H1 (cell line): ENCODE results near the gene ALK. TPM values are rescaled to one million over a fixed set of nuclear protein-coding genes. Genes with fewer than 3 reads are reported as not detected.

ENCODE experiments used
- CTCF ChIA-PET: fragments of 300-600 bp; sonication (Branson Sonifier 250); formaldehyde crosslinking; loops from one replicate; lab custom pipeline; 2021; ENCODE audit not compliant: partially characterized antibody; lab: Charles Lee
- POLR2A ChIA-PET: fragments of 300-600 bp; sonication (Branson Sonifier 250); formaldehyde crosslinking; loops from one replicate; lab custom pipeline; 2021; ENCODE audit warnings: inconsistent platforms; ENCODE audit not compliant: partially characterized antibody; lab: Charles Lee
- DNase-seq, 2 experiments: peaks; one replicate each; pipeline versions ENCODE4 v3.0.0 to v3.0.0-alpha.2; 2010 to 2022; ENCODE audit warnings: low spot score in 2 of 2, low read depth in 1 of 2, mixed read lengths in 1 of 2
- FAIRE-seq: peaks from 2 replicates; lab custom pipeline; 2011; peaks lifted over from hg19 to GRCh38; lab: Jason Lieb, UNC
- H2AFZ ChIP-seq: 2 replicates; pipeline ENCODE4 v1.8.1; 2012; ENCODE audit warnings: low read length, inconsistent platforms
- H2AK5ac ChIP-seq: 2 replicates; pipeline ENCODE4 v1.6.1; 2013; ENCODE audit warnings: low read depth, low read length
- H2BK120ac ChIP-seq: replicated peaks from 2 replicates; pipeline ENCODE3; 2013; ENCODE audit warnings: low read depth, low read length, inconsistent platforms
- H2BK12ac ChIP-seq: 2 replicates; pipeline ENCODE4 v1.6.1; 2013; ENCODE audit warnings: low read depth, low read length
- H2BK15ac ChIP-seq: 2 replicates; pipeline ENCODE4 v1.6.1; 2013; ENCODE audit warnings: low read length
- H2BK20ac ChIP-seq: 2 replicates; pipeline ENCODE4 v1.6.1; 2013; ENCODE audit warnings: low read length
- H2BK5ac ChIP-seq: 2 replicates; pipeline ENCODE4 v1.6.1; 2013; ENCODE audit warnings: low read depth, low read length
- H3K14ac ChIP-seq: 2 replicates; pipeline ENCODE4 v1.6.1; 2013; ENCODE audit warnings: inconsistent platforms; ENCODE audit not compliant: insufficient read length
- H3K18ac ChIP-seq: 2 replicates; pipeline ENCODE4 v1.6.1; 2013; ENCODE audit warnings: low read length; ENCODE audit errors: extremely low read depth
- H3K23ac ChIP-seq: 2 replicates; pipeline ENCODE4 v1.6.1; 2013; ENCODE audit warnings: inconsistent platforms; ENCODE audit not compliant: insufficient read length
- H3K23me2 ChIP-seq: 2 replicates; pipeline ENCODE4 v1.6.1; 2013; ENCODE audit warnings: low read depth, low read length
- H3K27ac ChIP-seq: 2 replicates; pipeline ENCODE4 v1.6.1; 2011; ENCODE audit warnings: low read depth, low read length, inconsistent platforms
- H3K27me3 ChIP-seq, 4 experiments: replicated peaks in 1 of 4; 1 replicate in 1 of 4; 2 replicates in 3 of 4; pipeline versions ENCODE4 v1.6.1 to v1.8.1; 2011 to 2013; ENCODE audit warnings: low read length in 3 of 4, mild to moderate bottlenecking in 3 of 4, inconsistent platforms in 2 of 4, mixed read lengths in 2 of 4, moderate library complexity in 1 of 4; ENCODE audit not compliant: control insufficient read depth in 3 of 4, insufficient read depth in 3 of 4; ENCODE audit errors: extremely low read depth in 1 of 4
- H3K36me3 ChIP-seq, 4 experiments: 2 replicates each; pipeline versions ENCODE4 v1.6.1 to v1.8.1; 2011 to 2013; ENCODE audit warnings: mild to moderate bottlenecking in 4 of 4, low read length in 3 of 4, moderate library complexity in 2 of 4, control low read depth in 1 of 4, inconsistent platforms in 1 of 4; ENCODE audit not compliant: insufficient read depth in 4 of 4, control insufficient read depth in 2 of 4
- H3K4ac ChIP-seq: replicated peaks from 2 replicates; pipeline ENCODE3; 2013; ENCODE audit warnings: low read length, low read depth, mixed read lengths, inconsistent platforms; ENCODE audit not compliant: insufficient read length
- H3K4me1 ChIP-seq, 4 experiments: replicated peaks in 1 of 4; 1 replicate in 1 of 4; 2 replicates in 3 of 4; pipeline versions ENCODE4 v1.6.1 to v1.8.1; 2011 to 2013; ENCODE audit warnings: low read length in 3 of 4, inconsistent platforms in 2 of 4, mixed read lengths in 1 of 4; ENCODE audit not compliant: insufficient read depth in 4 of 4, control insufficient read depth in 3 of 4
- H3K4me2 ChIP-seq, 2 experiments: 2 replicates each; pipeline versions ENCODE4 v1.6.1 to v1.8.1; 2011 to 2013; ENCODE audit warnings: low read depth in 2 of 2, low read length in 2 of 2, control low read depth in 1 of 2, inconsistent platforms in 1 of 2, mild to moderate bottlenecking in 1 of 2; ENCODE audit not compliant: insufficient read depth in 1 of 2
- H3K4me3 ChIP-seq, 4 experiments: fragments of 200-600, 300-600 bp in 1 of 4; sonication (generic), shearing (Covaris generic), sonication (Bioruptor Twin) in 1 of 4; 2 replicates each; pipeline versions ENCODE4 v1.5.1 to v1.8.1; 2011 to 2016; ENCODE audit warnings: low read length in 4 of 4, low read depth in 3 of 4, control low read depth in 2 of 4, inconsistent platforms in 2 of 4, mild to moderate bottlenecking in 2 of 4, mixed read lengths in 1 of 4, moderate library complexity in 1 of 4; ENCODE audit not compliant: insufficient read depth in 2 of 4; ENCODE audit errors: extremely low read depth in 1 of 4
- H3K56ac ChIP-seq: replicated peaks from 2 replicates; pipeline ENCODE3; 2013; ENCODE audit warnings: low read depth, mild to moderate bottlenecking, mixed read lengths, low read length, inconsistent platforms; ENCODE audit not compliant: insufficient read length
- H3K79me1 ChIP-seq: 2 replicates; pipeline ENCODE4 v1.6.1; 2013; ENCODE audit warnings: low read depth, low read length, control low read depth
- H3K79me2 ChIP-seq, 2 experiments: 2 replicates each; pipeline versions ENCODE4 v1.6.1 to v1.8.1; 2012 to 2013; ENCODE audit warnings: low read length in 2 of 2, mild to moderate bottlenecking in 2 of 2, inconsistent platforms in 1 of 2; ENCODE audit not compliant: insufficient read depth in 2 of 2, control insufficient read depth in 1 of 2
- H3K9ac ChIP-seq, 4 experiments: replicated peaks in 1 of 4; 1 replicate in 1 of 4; 2 replicates in 3 of 4; pipeline versions ENCODE4 v1.6.1 to v1.8.1; 2011 to 2013; ENCODE audit warnings: low read depth in 3 of 4, low read length in 3 of 4, control low read depth in 2 of 4, mild to moderate bottlenecking in 2 of 4, moderate library complexity in 2 of 4, inconsistent platforms in 1 of 4; ENCODE audit errors: extremely low read depth in 1 of 4
- H3K9me3 ChIP-seq, 2 experiments: 2 replicates each; pipeline versions ENCODE4 v1.6.1 to v1.8.1; 2012 to 2013; ENCODE audit warnings: mild to moderate bottlenecking in 2 of 2, moderate library complexity in 2 of 2, control low read depth in 1 of 2, inconsistent platforms in 1 of 2, low read depth in 1 of 2, low read length in 1 of 2, mixed read lengths in 1 of 2; ENCODE audit not compliant: insufficient read depth in 2 of 2
- H4K20me1 ChIP-seq, 2 experiments: replicated peaks in 1 of 2; 2 replicates each; pipeline versions ENCODE3 to v1.8.1; 2011 to 2013; ENCODE audit warnings: inconsistent platforms in 2 of 2, low read length in 2 of 2, mild to moderate bottlenecking in 1 of 2; ENCODE audit not compliant: insufficient read depth in 2 of 2, control insufficient read depth in 1 of 2
- H4K5ac ChIP-seq: 2 replicates; pipeline ENCODE4 v1.6.1; 2013; ENCODE audit warnings: low read length, low read depth, mixed read lengths, inconsistent platforms; ENCODE audit not compliant: insufficient read length
- H4K8ac ChIP-seq: 2 replicates; pipeline ENCODE4 v1.8.0; 2013; ENCODE audit warnings: mild to moderate bottlenecking, moderate library complexity, low read length, inconsistent platforms; ENCODE audit not compliant: insufficient read depth; ENCODE audit errors: extremely low read depth
- H4K91ac ChIP-seq: replicated peaks from 2 replicates; pipeline ENCODE3; 2013; ENCODE audit warnings: low read length, mixed read lengths, inconsistent platforms; ENCODE audit not compliant: insufficient read length
- CBX5 ChIP-seq: fragments of 300-800, 300-1000 bp; sonication (generic); IDR thresholded peaks from 2 replicates; pipeline ENCODE4 v1.7.1; 2016; ENCODE audit warnings: antibody characterized with exemption, low read length, low read depth
- EP300 ChIP-seq, 2 experiments: IDR thresholded peaks; 1 replicate in 1 of 2; 2 replicates in 1 of 2; pipeline ENCODE4 v1.6.1; 2011 to 2012; ENCODE audit warnings: low read depth in 2 of 2, low read length in 2 of 2, mild to moderate bottlenecking in 2 of 2, borderline replicate concordance in 1 of 2, inconsistent platforms in 1 of 2, moderate library complexity in 1 of 2
- MAFK ChIP-seq: IDR thresholded peaks from 2 replicates; pipeline ENCODE4 v1.6.1; 2012; ENCODE audit warnings: low read depth, mild to moderate bottlenecking, improper control_type of control experiment, low read length
- NANOG ChIP-seq: IDR thresholded peaks from 2 replicates; pipeline ENCODE4 v1.6.1; 2011; ENCODE audit warnings: low read length, low read depth, mild to moderate bottlenecking, inconsistent platforms; ENCODE audit not compliant: insufficient read depth, poor library complexity, severe bottlenecking
- NRF1 ChIP-seq: IDR thresholded peaks from 2 replicates; pipeline ENCODE4 v1.6.1; 2011; ENCODE audit warnings: mild to moderate bottlenecking, low read depth, low read length, improper control_type of control experiment
- RNF2 ChIP-seq: fragments of 200-900, 300-1000 bp; sonication (generic); IDR thresholded peaks from 2 replicates; pipeline ENCODE4 v1.7.1; 2016; ENCODE audit warnings: borderline replicate concordance, low read depth, mild to moderate bottlenecking, antibody characterized with exemption, low read length; ENCODE audit not compliant: poor library complexity, severe bottlenecking; ENCODE audit errors: missing control alignments
- SP4 ChIP-seq: IDR thresholded peaks from 2 replicates; pipeline ENCODE4 v1.6.1; 2012; ENCODE audit warnings: low read length, inconsistent platforms
- SRF ChIP-seq: IDR thresholded peaks from 2 replicates; pipeline ENCODE4 v1.6.1; 2011; ENCODE audit warnings: mild to moderate bottlenecking, low read depth, low read length, moderate library complexity
- TAF1 ChIP-seq: IDR thresholded peaks from 2 replicates; pipeline ENCODE4 v1.6.1; 2011; ENCODE audit warnings: mild to moderate bottlenecking, low read depth, low read length
- TAF7 ChIP-seq: optimal IDR thresholded peaks from 2 replicates; pipeline ENCODE3; 2011; ENCODE audit warnings: low read depth, mild to moderate bottlenecking, inconsistent platforms, low read length, moderate library complexity, borderline replicate concordance
- TCF12 ChIP-seq: IDR thresholded peaks from 2 replicates; pipeline ENCODE4 v1.6.1; 2011; ENCODE audit warnings: low read depth, mild to moderate bottlenecking, low read length
- TEAD4 ChIP-seq: IDR thresholded peaks from 2 replicates; pipeline ENCODE4 v1.6.1; 2012; ENCODE audit warnings: low read depth, low read length, inconsistent platforms, mixed read lengths
- ZNF274 ChIP-seq: IDR thresholded peaks from 2 replicates; pipeline ENCODE4 v1.7.0; 2012; ENCODE audit warnings: low read length, borderline replicate concordance; ENCODE audit errors: extremely low read depth
- WGBS, 2 experiments: shearing (Covaris generic) in 1 of 2; methylation state at CpG; one replicate each; pipeline versions ENCODE4 v1.1.6 to v1.1.7; 2013 to 2015; ENCODE audit warnings: low lambda C conversion rate in 2 of 2, mixed read lengths in 2 of 2, inconsistent platforms in 1 of 2, low coverage in 1 of 2, missing lambda C conversion rate in 1 of 2; ENCODE audit not compliant: insufficient replicate concordance in 2 of 2, insufficient coverage in 1 of 2, insufficient read length in 1 of 2; ENCODE audit errors: extremely low coverage in 1 of 2, missing lambda C conversion rate in 1 of 2; 5-methylcytosine and 5-hydroxymethylcytosine counted together
- polyA plus RNA-seq, 7 experiments: library from polyadenylated mRNA; depleted of rRNA in 3 of 7; stranded (reverse) in 5 of 7; unstranded in 2 of 7; fragments of >200 nt in 5 of 7; fragments of 200-250 nt in 2 of 7; gene quantifications; 1 replicate in 5 of 7; 2 replicates in 1 of 7; 4 replicates in 1 of 7; pipeline versions ENCODE4 v1.2.1 to v1.2.3, GENCODE V29; 2011 to 2013; ENCODE audit warnings: missing spikeins in 2 of 7, mixed read lengths in 2 of 7
- total RNA-seq: library from RNA; stranded (reverse); fragmentation: NEBNext Ultra II Directional; extraction: Animal tissue kit (Norgen Biotek cat#: 25700); gene quantifications from 2 replicates; pipeline ENCODE4 v1.2.1, GENCODE V29; 2021
- TF ChIP-seq, protein P1 (sequence below): IDR thresholded peaks from 2 replicates; pipeline ENCODE4 v1.6.1; 2011; ENCODE audit warnings: low read depth, mild to moderate bottlenecking, low read length; ENCODE audit not compliant: insufficient read depth

ALK gene
- total and polyA plus RNA-seq, 2 of the 8 experiments (the other 6 are each of a cell fraction or from before 2014, with no cell fraction given), result 0.02 to 0.09 TPM

- H4K91ac ChIP-seq, result no peak overlapping the region
- no peak overlapping the region for H3K27ac ChIP-seq
- H2AFZ ChIP-seq, result no peak overlapping the region
- no peak overlapping the region for H4K8ac ChIP-seq
- H3K79me2 ChIP-seq, result no peaks in the 10 kb centered on the region
- no peak overlapping the region for H3K56ac ChIP-seq
- H3K27me3 ChIP-seq, result no peaks in the 10 kb centered on the region; a peak in 1 of 7 replicates
- H3K9ac ChIP-seq, result no peak overlapping the region
- no peak overlapping the region for H2BK12ac ChIP-seq
- H3K14ac ChIP-seq, result no peak overlapping the region
- ChIA-PET CTCF (interaction anchor here (1.2 kb wide), 1 partner anchor 49 kb away, joined by 4 read pairs; the partner anchor contains the start of gene ALK), POLR2A (no interaction called here)
- peaks cover 7% of the 10 kb centered on the region; the same call in 1 of the 2 replicates for H3K23me2 ChIP-seq
- no peak overlapping the region for H3K4me2 ChIP-seq
- no peaks in the 10 kb centered on the region for H3K4me1 ChIP-seq
- DNase-seq (no peak), FAIRE-seq (no peak)
- H3K23ac ChIP-seq, result no peak overlapping the region
- H3K36me3 ChIP-seq, result no peaks in the 10 kb centered on the region
- H2BK15ac ChIP-seq, result no peak overlapping the region
- H3K18ac ChIP-seq, result no peak overlapping the region
- peaks cover 0 to 6% of the 10 kb centered on the region in 2 experiments for H4K20me1 ChIP-seq
- no peak overlapping the region for H2BK120ac ChIP-seq
- H4K5ac ChIP-seq, result no peak overlapping the region
- no peaks in the 10 kb centered on the region for H3K79me1 ChIP-seq
- no peaks in the 10 kb centered on the region for H3K9me3 ChIP-seq
- WGBS, 2 experiments, result 88% methylated on average over 1 of the region's 1 CpG; no CpG with 5 or more reads in 1 of the 2 experiments
- H3K4ac ChIP-seq, result no peak overlapping the region
- H2BK20ac ChIP-seq, result no peak overlapping the region
- no peak overlapping the region for H2BK5ac ChIP-seq
- H3K4me3 ChIP-seq, result no peak overlapping the region
- H2AK5ac ChIP-seq, result no peak overlapping the region
- TF ChIP-seq, protein P1, sequence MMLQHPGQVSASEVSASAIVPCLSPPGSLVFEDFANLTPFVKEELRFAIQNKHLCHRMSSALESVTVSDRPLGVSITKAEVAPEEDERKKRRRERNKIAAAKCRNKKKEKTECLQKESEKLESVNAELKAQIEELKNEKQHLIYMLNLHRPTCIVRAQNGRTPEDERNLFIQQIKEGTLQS, result no peak
- TF ChIP-seq EP300 (IDR thresholded peaks at IDR 0.05; ENCODE audit: borderline replicate concordance in 1 of 2, low read depth in 2 of 2, low read length in 2 of 2) (no peak), CBX5 (no peak), ZNF274 (no peak), NANOG (no peak), SP4 (no peak), TAF7 (no peak), RNF2 (no peak), TCF12 (no peak), NRF1 (no peak), TAF1 (no peak), SRF (no peak), MAFK (no peak), TEAD4 (no peak)
Measured at GRCh38 chr2:29872870-29873269, 48.5 kb downstream of the ALK start.
